Measurements from ENCODE around the gene MAP3K2. TPM values are rescaled to one million over a fixed set of nuclear protein-coding genes. Genes with fewer than 3 reads are reported as not detected.

The MAP3K2 gene
- polyA plus RNA-seq, 3 donors = 16.0 to 86.4 (median 66.3) TPM

GRCh38 chr2:127302168-127302567 lies 85.6 kb downstream of the MAP3K2 start:
- Mint-ChIP-seq H3K27ac (no peak overlapping the region), H3K4me3 (no peak overlapping the region)
- H3K27me3 ChIP-seq (ENCODE audit: control insufficient read depth in 2 of 2, insufficient read depth in 2 of 2, low read length in 2 of 2) = no peaks in the 10 kb centered on the region

More at GRCh38 chr2:127302168-127302567, 85.6 kb downstream of the MAP3K2 start:
- H3K36me3 ChIP-seq (replicated peaks in 1 of 2; ENCODE audit: control insufficient read depth in 1 of 2, insufficient read depth in 2 of 2, low read length in 2 of 2) = peaks cover 42 to 56% of the 10 kb centered on the region in 2 donors
- H3K9me3 ChIP-seq (replicated peaks in 1 of 2; ENCODE audit: control insufficient read depth in 1 of 2, insufficient read depth in 1 of 2, low read length in 2 of 2) = no peaks in the 10 kb centered on the region
- H4K20me1 ChIP-seq (ENCODE audit: insufficient read depth, low read length) = no peaks in the 10 kb centered on the region
- no peak overlapping the region for H3K9ac ChIP-seq (ENCODE audit: insufficient read depth, low read length, poor library complexity, severe bottlenecking)
- H3K36me3 Mint-ChIP-seq = peaks cover 35 to 39% of the 10 kb centered on the region in 2 donors
- peaks cover 11% of the 10 kb centered on the region for H3K4me1 Mint-ChIP-seq
- H3K9me3 Mint-ChIP-seq = no peaks in the 10 kb centered on the region
- no peak overlapping the region for H3K4me3 ChIP-seq (replicated peaks in 1 of 3; ENCODE audit: low read depth in 2 of 3, low read length in 3 of 3)
- no peak overlapping the region for H3K27ac ChIP-seq (ENCODE audit: low read depth in 1 of 2, low read length in 2 of 2)
- H3K4me2 ChIP-seq (replicated peaks; ENCODE audit: extremely low read depth, low read length, poor library complexity, severe bottlenecking) = no peak overlapping the region
- TF ChIP-seq CTCF (IDR thresholded peaks at IDR 0.05) = no peak
- no peaks in the 10 kb centered on the region for H3K79me2 ChIP-seq (ENCODE audit: insufficient read depth, low read length)
- intact Hi-C loops (cut with micrococcal nuclease) = loop anchor here in 1 of 2 donors (5.0 kb wide), 1 partner anchor 240 kb away; no protein-coding TSS in a partner anchor
- no peaks in the 10 kb centered on the region for H3K27me3 Mint-ChIP-seq (ENCODE audit: low read depth in 3 of 3)
- DNase-seq = no peak
- H3K4me1 ChIP-seq (ENCODE audit: control insufficient read depth in 1 of 2, insufficient read depth in 2 of 2, low read length in 2 of 2) = peaks cover 5 to 9% of the 10 kb centered on the region in 2 donors
- 100% methylated on average over 1 of the region's 1 CpG for WGBS (ENCODE audit: insufficient coverage)
- no peak overlapping the region for H2AFZ ChIP-seq (ENCODE audit: insufficient read depth, low read depth, low read length, poor library complexity, severe bottlenecking)

Data from CD14-positive monocyte (primary cell).